ENCODE measurements around the gene PIM1. TPM values are rescaled to one million over a fixed set of nuclear protein-coding genes. Genes with fewer than 3 reads are reported as not detected.

PIM1 gene
- total RNA-seq, 1 donor from 2014 or later = 12.8 TPM

- Mint-ChIP-seq H3K36me3 (ENCODE audit: unreplicated experiment) (no peaks in the 10 kb centered on the region), H3K27ac (ENCODE audit: unreplicated experiment) (no peak overlapping the region)
Measured at GRCh38 chr6:37205175-37205996, 35.4 kb downstream of the PIM1 start.

GRCh38 chr6:37205997-37206340 lies 36.0 kb downstream of the PIM1 start:
- Mint-ChIP-seq H3K9me3 (ENCODE audit: unreplicated experiment) (no peaks in the 10 kb centered on the region), H3K27me3 (ENCODE audit: unreplicated experiment) (peaks cover 3% of the 10 kb centered on the region), H3K27ac (ENCODE audit: unreplicated experiment) (no peak overlapping the region), H3K4me3 (ENCODE audit: unreplicated experiment) (no peak overlapping the region), H3K4me1 (ENCODE audit: unreplicated experiment) (no peaks in the 10 kb centered on the region), H3K36me3 (ENCODE audit: unreplicated experiment) (no peaks in the 10 kb centered on the region)
- TF ChIP-seq CTCF (IDR thresholded peaks at IDR 0.05) = no peak
- no peak for DNase-seq (ENCODE audit: extremely low spot score, unreplicated experiment)

More at GRCh38 chr6:37205175-37205996, 35.4 kb downstream of the PIM1 start:
- no peak for DNase-seq (ENCODE audit: extremely low spot score, unreplicated experiment)
- no peaks in the 10 kb centered on the region for H3K9me3 Mint-ChIP-seq (ENCODE audit: unreplicated experiment)
- H3K27me3 Mint-ChIP-seq (ENCODE audit: unreplicated experiment) = peaks cover 5% of the 10 kb centered on the region
- no peaks in the 10 kb centered on the region for H3K4me1 Mint-ChIP-seq (ENCODE audit: unreplicated experiment)
- no peak for TF ChIP-seq CTCF (IDR thresholded peaks at IDR 0.05)
- H3K4me3 Mint-ChIP-seq (ENCODE audit: unreplicated experiment) = no peak overlapping the region

- H3K36me3 Mint-ChIP-seq (ENCODE audit: unreplicated experiment) = no peaks in the 10 kb centered on the region
- no peak overlapping the region for H3K4me3 Mint-ChIP-seq (ENCODE audit: unreplicated experiment)
- no peaks in the 10 kb centered on the region for H3K4me1 Mint-ChIP-seq (ENCODE audit: unreplicated experiment)
- no peak for TF ChIP-seq CTCF (IDR thresholded peaks at IDR 0.05)
- H3K9me3 Mint-ChIP-seq (ENCODE audit: unreplicated experiment) = no peaks in the 10 kb centered on the region
- H3K27ac Mint-ChIP-seq (ENCODE audit: unreplicated experiment) = no peak overlapping the region
- DNase-seq (ENCODE audit: extremely low spot score, unreplicated experiment) = no peak
- peaks cover 3% of the 10 kb centered on the region for H3K27me3 Mint-ChIP-seq (ENCODE audit: unreplicated experiment)
Measured at GRCh38 chr6:37206622-37207021, 36.7 kb downstream of the PIM1 start.

- Mint-ChIP-seq H3K27me3 (ENCODE audit: unreplicated experiment) (no peaks in the 10 kb centered on the region), H3K36me3 (ENCODE audit: unreplicated experiment) (no peaks in the 10 kb centered on the region), H3K27ac (ENCODE audit: unreplicated experiment) (no peak overlapping the region), H3K4me3 (ENCODE audit: unreplicated experiment) (no peak overlapping the region), H3K9me3 (ENCODE audit: unreplicated experiment) (no peaks in the 10 kb centered on the region), H3K4me1 (ENCODE audit: unreplicated experiment) (no peaks in the 10 kb centered on the region)
- peak; percentile 71 for TF ChIP-seq CTCF (IDR thresholded peaks at IDR 0.05)
- peak; percentile 91 for DNase-seq (ENCODE audit: extremely low spot score, unreplicated experiment)
Measured at GRCh38 chr6:37207903-37208456, 38.0 kb downstream of the PIM1 start.

- H3K4me1 Mint-ChIP-seq (ENCODE audit: unreplicated experiment) = no peaks in the 10 kb centered on the region
- TF ChIP-seq CTCF (IDR thresholded peaks at IDR 0.05) = no peak
- no peak overlapping the region for H3K4me3 Mint-ChIP-seq (ENCODE audit: unreplicated experiment)
Measured at GRCh38 chr6:37208793-37209192, 38.8 kb downstream of the PIM1 start.

More at GRCh38 chr6:37208793-37209192, 38.8 kb downstream of the PIM1 start:
- H3K27me3 Mint-ChIP-seq (ENCODE audit: unreplicated experiment) = no peaks in the 10 kb centered on the region
- H3K9me3 Mint-ChIP-seq (ENCODE audit: unreplicated experiment) = no peaks in the 10 kb centered on the region
- no peak for DNase-seq (ENCODE audit: extremely low spot score, unreplicated experiment)
- no peaks in the 10 kb centered on the region for H3K36me3 Mint-ChIP-seq (ENCODE audit: unreplicated experiment)
- no peak overlapping the region for H3K27ac Mint-ChIP-seq (ENCODE audit: unreplicated experiment)
